SU-DHL-6 (cell line): ENCODE data around the gene COPS7A.
"Not testable (repeated sequence)": the region's sequence is repeated elsewhere in the genome, so short reads cannot be mapped to it uniquely, and the experiment has no call there.

ENCODE experiments used
- EZH2phosphoT487 ChIP-seq: fragments of 200-600 bp; sonication (generic), shearing (Covaris generic); conservative IDR thresholded peaks from 2 replicates; pipeline ENCODE4 v1.6.1; 2018; ENCODE audit warnings: mild to moderate bottlenecking, antibody characterized with exemption, low read length, moderate library complexity, mixed read lengths
- TF ChIP-seq, protein P1 (sequence below): fragments of 200-600 bp; sonication (generic); IDR thresholded peaks from one replicate; pipeline ENCODE4 v1.5.1; 2017; ENCODE audit warnings: antibody characterized with exemption, mild to moderate bottlenecking, low read length, moderate library complexity; ENCODE audit not compliant: insufficient read depth, poor library complexity, severe bottlenecking

DNA sequence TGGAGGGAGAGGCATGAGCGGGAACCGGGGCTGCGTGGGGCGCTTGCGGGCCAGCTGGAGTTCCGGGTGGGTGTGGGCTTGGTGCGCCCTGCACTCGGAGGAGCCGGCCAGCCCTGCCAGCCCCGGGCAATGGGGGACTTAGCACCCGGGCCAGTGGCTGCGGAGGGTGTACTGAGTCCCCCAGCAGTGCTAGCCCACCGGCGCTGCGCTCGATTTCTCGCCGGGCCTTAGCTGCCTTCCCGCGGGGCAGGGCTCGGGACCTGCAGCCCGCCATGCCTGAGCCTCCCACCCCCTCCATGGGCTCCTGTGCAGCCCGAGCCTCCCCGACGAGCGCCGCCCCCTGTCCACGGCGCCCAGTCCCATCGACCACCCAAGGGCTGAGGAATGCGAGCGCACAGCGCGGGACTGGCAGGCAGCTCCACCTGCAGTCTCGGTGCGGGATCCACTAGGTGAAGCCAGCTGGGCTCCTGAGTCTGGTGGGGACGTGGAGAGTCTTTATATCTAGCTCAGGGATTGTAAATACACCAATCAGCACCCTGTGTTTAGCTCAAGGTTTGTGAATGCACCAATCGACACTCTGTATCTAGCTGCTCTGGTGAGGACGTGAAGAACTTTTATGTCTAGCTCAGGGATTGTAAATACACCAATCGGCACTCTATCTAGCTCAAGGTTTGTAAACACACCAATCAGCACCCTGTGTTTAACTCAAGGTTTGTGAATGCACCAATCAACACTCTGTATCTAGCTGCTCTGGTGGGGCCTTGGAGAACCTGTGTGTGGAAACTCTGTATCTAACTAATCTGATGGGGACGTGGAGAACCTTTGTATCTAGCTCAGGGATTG lies 7.6 kb upstream of the COPS7A start:
- TF ChIP-seq, protein P1, sequence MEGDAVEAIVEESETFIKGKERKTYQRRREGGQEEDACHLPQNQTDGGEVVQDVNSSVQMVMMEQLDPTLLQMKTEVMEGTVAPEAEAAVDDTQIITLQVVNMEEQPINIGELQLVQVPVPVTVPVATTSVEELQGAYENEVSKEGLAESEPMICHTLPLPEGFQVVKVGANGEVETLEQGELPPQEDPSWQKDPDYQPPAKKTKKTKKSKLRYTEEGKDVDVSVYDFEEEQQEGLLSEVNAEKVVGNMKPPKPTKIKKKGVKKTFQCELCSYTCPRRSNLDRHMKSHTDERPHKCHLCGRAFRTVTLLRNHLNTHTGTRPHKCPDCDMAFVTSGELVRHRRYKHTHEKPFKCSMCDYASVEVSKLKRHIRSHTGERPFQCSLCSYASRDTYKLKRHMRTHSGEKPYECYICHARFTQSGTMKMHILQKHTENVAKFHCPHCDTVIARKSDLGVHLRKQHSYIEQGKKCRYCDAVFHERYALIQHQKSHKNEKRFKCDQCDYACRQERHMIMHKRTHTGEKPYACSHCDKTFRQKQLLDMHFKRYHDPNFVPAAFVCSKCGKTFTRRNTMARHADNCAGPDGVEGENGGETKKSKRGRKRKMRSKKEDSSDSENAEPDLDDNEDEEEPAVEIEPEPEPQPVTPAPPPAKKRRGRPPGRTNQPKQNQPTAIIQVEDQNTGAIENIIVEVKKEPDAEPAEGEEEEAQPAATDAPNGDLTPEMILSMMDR, result not testable (repeated sequence)
- TF ChIP-seq EZH2phosphoT487, result not testable (repeated sequence)
